Stimulated activated CD4-positive, alpha-beta T cell treated with anti-CD3 and anti-CD28 coated beads, Interleukin-2, amount 100 ng/mL, for 48 hours (primary cell): ENCODE data around the gene THRAP3.
"Not testable (repeated sequence)": the region's sequence is repeated elsewhere in the genome, so short reads cannot be mapped to it uniquely, and the experiment has no call there.

Experiments
- DNase-seq, 2 donors: peaks; one replicate each; pipeline ENCODE4 v3.0.0-alpha.2; 2020

THRAP3 gene

DNA sequence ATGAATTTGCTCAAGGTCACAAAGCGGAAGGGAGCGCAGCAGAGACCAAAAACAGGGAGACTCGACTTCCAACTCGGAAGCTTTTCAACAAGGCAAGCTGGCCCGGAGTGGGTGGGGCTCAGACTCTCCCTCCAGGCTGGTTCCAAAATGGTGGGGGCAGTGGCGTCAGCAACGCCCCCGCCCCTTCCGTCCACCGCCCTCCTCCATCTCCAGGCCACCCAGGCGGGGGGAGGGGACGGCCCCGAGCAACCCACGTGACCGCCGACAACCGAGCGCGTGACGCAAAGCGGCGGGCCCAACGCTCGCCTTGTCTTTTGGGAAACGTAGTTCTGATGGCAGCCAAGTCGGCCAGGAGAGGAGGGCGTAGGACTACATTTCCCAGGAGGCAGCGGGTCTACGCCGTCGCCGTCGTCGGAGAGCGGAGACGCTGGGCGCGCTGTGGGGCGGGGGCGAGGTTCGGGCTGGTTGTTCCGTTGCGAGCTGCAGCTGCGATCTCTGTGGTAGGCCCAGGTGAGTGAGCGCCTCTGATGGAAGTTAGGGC lies at the start of gene THRAP3:
Gene THRAP3, plus strand, starts transcription at position 448 of the 541 bp plus-strand sequence. CDS start 58,121 bp downstream, outside the sequence.
- peak; percentile 99 for DNase-seq

- no peak for DNase-seq
Observed at GRCh38 chr1:36174713-36175112, 49.5 kb upstream of the THRAP3 start.

GRCh38 chr1:36175137-36176095 lies 48.8 kb upstream of the THRAP3 start:
- DNase-seq, result no peak

DNA sequence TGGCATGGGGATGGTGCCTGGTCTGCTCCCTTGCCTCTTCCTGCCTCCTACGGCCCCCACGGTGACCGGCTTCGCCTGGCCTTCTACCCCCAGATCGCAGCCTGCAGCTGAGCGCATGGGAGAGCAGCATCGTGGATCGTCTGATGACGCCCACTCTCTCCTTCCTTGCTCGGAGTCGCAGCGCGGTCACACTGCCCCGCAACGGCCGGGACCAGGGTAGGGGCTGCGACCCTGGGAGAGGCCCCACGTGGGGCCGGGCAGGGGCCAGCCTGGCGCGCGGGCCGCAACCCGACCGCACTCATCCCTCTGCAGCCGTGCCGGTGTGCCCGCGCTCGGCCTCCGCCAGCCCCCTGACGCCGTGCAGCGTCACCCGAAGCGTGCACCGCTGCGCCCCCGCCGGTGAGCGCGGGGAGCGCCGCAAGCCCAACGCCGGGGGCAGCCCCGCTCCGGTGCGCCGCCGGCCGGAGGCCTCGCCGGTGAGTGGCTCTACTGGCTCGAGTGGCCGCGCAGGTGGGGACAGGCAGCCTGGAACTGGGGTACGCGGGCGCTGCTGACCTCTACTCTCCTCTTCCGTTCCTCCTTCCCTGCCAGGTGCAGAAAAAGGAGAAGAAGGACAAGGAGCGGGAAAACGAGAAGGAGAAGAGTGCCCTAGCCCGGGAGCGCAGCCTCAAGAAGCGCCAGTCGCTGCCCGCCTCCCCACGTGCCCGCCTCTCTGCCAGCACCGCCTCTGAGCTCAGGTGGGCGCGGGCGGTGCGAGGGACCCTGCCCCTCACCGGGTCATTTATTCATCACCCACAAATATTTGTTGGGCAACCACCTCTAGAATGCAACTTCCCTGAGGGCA lies 47.9 kb upstream of the THRAP3 start:
- DNase-seq, result no peak

GRCh38 chr1:36177589-36178431 lies 46.4 kb upstream of the THRAP3 start:
- no peak for DNase-seq

DNA sequence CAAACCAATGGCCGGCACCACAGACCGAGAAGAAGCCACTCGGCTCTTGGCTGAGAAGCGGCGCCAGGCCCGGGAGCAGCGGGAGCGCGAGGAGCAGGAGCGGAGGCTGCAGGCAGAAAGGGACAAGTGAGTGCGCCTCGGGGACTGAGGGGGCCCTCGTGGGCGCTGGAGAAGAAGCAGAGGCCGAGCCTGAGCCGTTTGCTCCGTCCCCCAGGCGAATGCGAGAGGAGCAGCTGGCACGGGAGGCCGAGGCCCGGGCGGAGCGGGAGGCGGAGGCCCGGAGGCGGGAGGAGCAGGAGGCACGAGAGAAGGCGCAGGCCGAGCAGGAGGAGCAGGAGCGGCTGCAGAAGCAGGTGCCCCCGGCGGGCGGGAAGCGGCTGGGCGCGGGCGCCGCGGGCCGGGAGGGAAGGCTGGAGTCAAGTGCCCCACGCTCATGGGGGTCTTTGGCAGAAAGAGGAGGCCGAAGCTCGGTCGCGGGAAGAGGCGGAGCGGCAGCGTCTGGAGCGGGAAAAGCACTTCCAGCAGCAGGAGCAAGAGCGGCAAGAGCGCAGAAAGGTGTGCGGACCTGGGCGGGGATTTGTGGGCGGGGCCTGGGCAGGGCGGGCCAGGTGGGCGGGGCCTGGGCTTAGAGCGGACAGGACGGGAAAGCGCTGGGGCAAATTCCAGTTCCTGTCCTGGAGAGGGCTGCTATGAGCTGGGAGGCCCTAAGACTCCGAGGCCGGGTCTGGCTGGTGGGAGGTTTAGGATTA lies 45.6 kb upstream of the THRAP3 start:
- DNase-seq, result no peak

DNA sequence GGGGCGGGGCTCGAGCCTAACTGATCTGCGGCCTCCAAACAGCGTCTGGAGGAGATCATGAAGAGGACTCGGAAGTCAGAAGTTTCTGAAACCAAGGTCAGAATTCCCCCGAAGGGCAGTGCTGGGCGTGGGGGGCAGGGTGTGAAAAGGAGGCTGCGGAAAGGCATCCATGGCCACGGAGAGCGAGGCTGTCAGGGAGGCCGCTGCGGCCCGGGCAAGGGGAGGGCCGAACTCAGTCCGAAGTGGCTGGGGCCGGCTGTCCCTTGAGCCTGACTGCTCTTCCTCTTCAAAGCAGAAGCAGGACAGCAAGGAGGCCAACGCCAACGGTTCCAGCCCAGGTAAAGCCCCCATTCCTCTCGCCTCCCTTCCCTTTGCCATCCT lies 45.0 kb upstream of the THRAP3 start:
- no peak for DNase-seq

DNA sequence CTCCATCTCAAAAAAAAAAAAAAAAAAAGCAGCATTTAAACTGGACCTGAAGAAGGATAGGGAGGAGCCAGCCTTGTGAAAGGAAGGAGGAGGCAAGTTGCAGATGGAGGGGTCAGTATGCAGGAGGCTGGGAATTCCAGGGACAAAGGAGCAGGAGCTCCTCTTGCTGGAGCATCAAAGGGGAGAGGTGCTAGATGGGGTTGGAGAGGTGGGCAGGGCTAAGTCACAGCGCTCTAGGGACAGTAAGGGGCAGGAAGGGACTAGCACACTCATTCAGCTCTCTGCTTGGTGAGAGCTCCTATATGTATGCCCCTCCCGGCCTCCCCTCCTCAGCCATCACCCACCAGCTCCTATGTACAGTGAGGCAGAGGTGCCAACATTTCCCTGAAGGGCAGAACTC lies 41.5 kb upstream of the THRAP3 start:
- no peak for DNase-seq

DNA sequence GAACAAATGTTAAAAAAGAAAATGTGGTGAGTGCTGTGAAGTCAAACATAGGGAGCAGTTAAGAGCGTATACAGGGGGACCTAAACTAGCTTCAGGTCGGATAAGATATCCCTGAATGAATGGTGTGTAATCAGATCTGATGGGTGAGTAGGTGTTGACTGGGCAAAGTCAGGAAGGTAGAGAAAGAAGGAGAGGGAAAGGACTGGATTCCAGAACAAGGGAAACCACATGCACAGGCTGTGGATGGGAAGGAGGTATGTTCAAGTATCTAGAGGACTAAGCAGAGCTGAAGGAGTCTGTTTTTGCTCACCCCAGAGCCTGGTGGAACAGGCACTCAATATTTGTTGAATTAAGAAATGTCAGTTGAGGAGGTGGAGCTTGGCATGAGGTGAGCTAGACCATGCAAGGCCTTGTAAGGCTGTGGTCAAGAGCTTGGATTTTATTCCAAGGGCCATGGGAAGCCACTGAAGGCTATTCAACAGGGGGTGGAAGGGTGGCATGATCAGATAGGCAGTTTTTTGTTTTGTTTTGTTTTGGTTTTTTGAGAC lies 40.9 kb upstream of the THRAP3 start:
- no peak for DNase-seq

DNA sequence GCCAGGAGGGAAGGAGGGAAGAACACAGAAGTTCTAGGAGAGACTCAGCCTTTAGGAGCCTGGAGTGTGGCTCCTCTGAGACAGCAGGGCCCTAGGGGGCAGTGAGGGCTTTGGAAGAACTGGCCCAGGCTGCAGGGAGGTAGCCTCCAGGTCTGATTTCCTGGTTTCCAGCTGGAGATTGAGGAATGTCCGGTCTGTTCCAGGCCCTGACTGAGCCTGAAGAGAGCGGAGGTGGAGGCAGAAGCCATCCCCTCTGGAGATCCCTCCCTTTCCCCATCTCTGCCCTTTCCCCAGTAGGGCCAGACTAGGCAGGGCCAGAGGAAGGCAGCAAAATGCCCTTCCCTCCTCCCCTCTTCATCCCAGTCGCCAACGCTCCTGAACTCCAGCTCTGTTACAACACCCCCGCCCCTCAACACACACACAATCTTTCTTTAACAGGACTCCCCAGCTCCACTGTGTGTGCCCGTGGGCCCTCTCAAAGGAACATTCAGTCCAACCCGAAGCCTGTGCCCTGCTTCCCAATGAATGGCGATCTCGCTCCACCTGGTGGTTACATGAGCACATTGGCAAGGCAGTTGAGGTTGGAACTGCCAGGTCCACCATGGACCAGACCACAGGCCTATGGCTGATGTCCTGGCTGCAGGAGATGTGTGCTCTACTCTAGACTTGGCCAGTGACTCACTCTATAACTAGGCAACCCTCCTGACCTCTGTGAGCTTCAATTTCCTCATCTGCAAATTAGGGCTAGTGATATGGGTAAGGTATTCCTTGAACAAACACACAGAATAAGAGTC lies 36.2 kb upstream of the THRAP3 start:
- peak; percentile 61 to 65 for DNase-seq

DNA sequence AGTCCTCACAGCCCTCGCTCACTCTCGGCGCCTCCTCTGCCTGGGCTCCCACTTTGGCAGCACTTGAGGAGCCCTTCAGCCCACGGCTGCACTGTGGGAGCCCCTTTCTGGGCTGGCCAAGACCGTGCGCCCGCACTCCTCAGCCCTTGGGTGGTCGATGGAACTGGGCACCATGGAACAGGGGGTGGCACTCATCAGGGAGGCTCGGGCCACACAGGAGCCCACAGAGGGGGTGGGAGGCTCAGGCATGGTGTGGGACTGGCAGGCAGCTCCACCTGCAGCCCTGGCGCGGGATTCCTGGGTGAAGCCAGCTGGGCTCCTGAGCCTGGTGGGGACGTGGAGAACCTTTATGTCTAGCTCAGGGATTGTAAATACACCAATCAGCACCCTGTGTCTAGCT lies 27.4 kb upstream of the THRAP3 start:
- DNase-seq, result not testable (repeated sequence)

GRCh38 chr1:36198641-36199040 lies 25.6 kb upstream of the THRAP3 start:
- DNase-seq, result no peak

GRCh38 chr1:36199934-36200741 lies 24.1 kb upstream of the THRAP3 start:
- no peak for DNase-seq

DNA sequence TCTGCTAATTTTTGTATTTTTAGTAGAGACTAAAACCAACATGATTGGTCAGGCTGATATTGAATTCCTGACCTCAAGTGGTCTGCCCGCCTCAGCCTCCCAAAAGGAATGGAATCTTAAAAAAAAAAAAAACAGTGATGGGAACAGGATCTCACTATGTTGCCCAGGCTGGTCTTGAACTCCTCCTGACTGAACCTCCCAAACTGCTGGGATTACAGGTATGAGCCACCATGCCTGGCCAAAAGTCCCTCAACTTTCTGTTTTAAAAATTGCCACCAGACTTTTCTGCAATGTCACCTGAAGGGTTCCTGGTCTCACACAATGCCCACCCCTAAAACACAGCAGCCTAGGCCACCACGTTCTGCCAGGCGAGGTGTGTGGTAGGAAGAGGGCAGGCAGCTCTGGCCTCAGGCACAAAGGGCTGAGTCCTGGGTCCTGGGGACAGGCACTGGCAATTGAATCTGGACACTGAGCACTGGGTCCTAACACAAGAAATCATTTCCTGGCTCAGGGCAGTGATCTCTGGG lies 21.2 kb upstream of the THRAP3 start:
- DNase-seq, result no peak

GRCh38 chr1:36203554-36204346 lies 20.5 kb upstream of the THRAP3 start:
- DNase-seq, result no peak

DNA sequence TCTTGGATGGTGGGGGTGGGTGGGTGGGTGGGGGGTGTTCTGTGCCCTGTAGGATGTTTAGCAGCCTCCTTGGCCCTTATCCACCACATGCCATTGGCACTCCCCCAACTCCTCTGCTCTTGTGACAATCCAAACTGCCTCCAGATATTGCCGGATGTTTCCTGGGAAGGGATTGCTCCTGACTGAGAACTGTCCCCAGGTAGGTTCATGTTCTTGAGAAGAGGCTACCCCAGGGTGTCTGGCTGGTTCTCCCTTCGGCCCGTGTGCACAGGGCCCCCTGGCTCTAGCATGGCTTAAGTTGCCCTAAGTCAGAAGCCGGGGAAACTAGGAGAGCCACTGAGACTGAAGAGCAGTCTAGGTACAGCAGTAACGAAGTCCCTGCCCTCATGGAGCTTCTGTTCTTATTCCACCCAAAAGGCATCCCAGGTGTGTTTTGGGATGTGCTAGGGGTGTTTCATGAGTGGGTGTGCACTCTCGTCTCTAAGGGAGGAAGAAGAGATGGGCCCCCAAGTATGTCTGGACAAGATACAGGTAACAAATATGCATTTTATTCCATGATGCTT lies 19.8 kb upstream of the THRAP3 start:
- no peak for DNase-seq

GRCh38 chr1:36206323-36206858 lies 17.9 kb upstream of the THRAP3 start:
- no peak for DNase-seq

DNA sequence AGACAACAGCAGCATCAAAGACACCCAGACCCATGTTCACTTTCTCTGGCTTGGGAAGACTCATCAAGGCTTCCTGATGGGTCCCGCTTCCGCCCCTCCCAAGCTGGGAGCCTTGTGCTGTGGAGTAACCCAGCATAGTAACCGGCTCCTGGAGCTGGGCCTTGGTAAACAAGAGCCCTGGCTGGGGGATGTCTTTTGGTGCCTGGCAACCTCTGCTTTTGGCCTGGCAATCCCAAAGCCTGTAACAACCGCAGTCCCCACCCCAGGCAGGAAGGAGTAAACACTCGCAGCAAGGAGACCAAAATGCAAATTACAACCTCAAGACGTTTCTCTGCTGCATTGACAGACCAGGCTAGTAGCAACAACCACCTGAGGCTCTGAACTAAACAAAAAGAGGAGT lies 16.9 kb upstream of the THRAP3 start:
- DNase-seq, result no peak
